HFFc6 (cell line): ENCODE measurements around the gene MIEN1. TPM values are rescaled to one million over a fixed set of nuclear protein-coding genes. Genes with fewer than 3 reads are reported as not detected.

ENCODE experiments used
- DNase-seq: peaks from one replicate; pipeline ENCODE4 v3.0.0-alpha.2; 2018
- H3K27ac Mint-ChIP-seq: 2 replicates; pipeline ENCODE4 v1.8.0; 2020; ENCODE audit warnings: mild to moderate bottlenecking, mixed read lengths
- H3K27me3 Mint-ChIP-seq: 2 replicates; pipeline ENCODE4 v1.8.0; 2021; ENCODE audit warnings: mild to moderate bottlenecking, moderate library complexity, mixed read lengths; ENCODE audit not compliant: insufficient read depth
- H3K36me3 Mint-ChIP-seq: 2 replicates; pipeline ENCODE4 v1.8.0; 2021; ENCODE audit warnings: low read depth, mixed read lengths
- H3K4me1 Mint-ChIP-seq: 2 replicates; pipeline ENCODE4 v1.8.0; 2020; ENCODE audit warnings: low read depth, mixed read lengths
- H3K4me3 Mint-ChIP-seq: 2 replicates; pipeline ENCODE4 v1.8.0; 2020; ENCODE audit warnings: mild to moderate bottlenecking, moderate library complexity, mixed read lengths
- H3K9me3 Mint-ChIP-seq: 2 replicates; pipeline ENCODE4 v1.8.0; 2020; ENCODE audit warnings: mild to moderate bottlenecking, mixed read lengths
- microRNA-seq: library from miRNA; unstranded; fragments of <30 nt; microRNA quantifications from one replicate; pipeline ENCODE4, GENCODE V29; 2019
- total RNA-seq, 6 experiments: library from RNA; stranded (reverse); fragmentation: NEBNext Ultra II Directional; extraction: Animal tissue kit (Norgen Biotek cat#: 25700); gene quantifications; 2 replicates in 1 of 6; 3 replicates in 5 of 6; pipeline ENCODE4 v1.2.3, GENCODE V29; 2021
- TF ChIP-seq, protein P1 (sequence below): fragments of 200-600 bp; sonication (generic); IDR thresholded peaks from 2 replicates; pipeline ENCODE4 v1.5.0; 2021; ENCODE audit warnings: antibody characterized with exemption, mild to moderate bottlenecking

Gene MIEN1
- total RNA-seq, 6 experiments from 2014 or later = 56.9 to 70.3 (median 66.0) TPM

DNA sequence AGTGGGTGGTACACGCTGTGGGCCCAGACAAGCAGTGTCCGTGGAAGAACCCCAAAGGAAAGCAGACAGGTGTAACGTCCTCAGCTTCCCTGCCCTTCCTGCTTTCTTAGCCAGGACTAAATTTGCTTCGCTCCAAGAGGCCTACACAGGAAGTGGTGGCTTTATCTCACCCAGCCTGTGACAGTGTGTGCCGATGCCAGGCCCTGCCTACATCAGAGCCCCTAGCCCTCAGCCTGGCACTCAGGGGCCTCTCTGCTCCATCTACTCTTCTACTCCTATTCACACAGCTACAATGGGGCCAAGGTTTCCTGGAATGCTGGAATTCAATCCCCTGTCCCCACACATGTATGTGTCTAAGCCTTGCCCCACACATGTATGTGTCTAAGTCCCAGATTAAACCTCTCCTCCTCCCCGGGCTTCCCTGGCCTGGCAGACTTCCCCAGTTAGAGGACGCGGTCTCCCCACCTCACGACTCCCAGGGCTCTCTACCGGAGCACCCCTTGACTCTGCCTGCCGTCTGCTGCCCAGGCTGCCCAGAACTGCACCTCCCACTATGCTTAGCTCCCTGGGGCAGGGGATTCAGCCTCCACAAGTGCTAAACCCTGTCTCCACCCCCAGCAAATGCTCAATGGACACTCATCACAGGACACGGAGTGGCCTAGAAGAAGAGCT lies 50.7 kb downstream of the MIEN1 start:
- H3K27ac Mint-ChIP-seq = no peak overlapping the region; the same call in 1 of the 2 replicates
- H3K9me3 Mint-ChIP-seq = no peaks in the 10 kb centered on the region
- H3K4me3 Mint-ChIP-seq = no peak overlapping the region
- TF ChIP-seq, protein P1, sequence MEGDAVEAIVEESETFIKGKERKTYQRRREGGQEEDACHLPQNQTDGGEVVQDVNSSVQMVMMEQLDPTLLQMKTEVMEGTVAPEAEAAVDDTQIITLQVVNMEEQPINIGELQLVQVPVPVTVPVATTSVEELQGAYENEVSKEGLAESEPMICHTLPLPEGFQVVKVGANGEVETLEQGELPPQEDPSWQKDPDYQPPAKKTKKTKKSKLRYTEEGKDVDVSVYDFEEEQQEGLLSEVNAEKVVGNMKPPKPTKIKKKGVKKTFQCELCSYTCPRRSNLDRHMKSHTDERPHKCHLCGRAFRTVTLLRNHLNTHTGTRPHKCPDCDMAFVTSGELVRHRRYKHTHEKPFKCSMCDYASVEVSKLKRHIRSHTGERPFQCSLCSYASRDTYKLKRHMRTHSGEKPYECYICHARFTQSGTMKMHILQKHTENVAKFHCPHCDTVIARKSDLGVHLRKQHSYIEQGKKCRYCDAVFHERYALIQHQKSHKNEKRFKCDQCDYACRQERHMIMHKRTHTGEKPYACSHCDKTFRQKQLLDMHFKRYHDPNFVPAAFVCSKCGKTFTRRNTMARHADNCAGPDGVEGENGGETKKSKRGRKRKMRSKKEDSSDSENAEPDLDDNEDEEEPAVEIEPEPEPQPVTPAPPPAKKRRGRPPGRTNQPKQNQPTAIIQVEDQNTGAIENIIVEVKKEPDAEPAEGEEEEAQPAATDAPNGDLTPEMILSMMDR = no peak
- DNase-seq = no peak
- peaks cover 9% of the 10 kb centered on the region; the same call in 1 of the 2 replicates for H3K4me1 Mint-ChIP-seq
- H3K36me3 Mint-ChIP-seq = peaks cover 4% of the 10 kb centered on the region; the same call in 1 of the 2 replicates
- no peaks in the 10 kb centered on the region for H3K27me3 Mint-ChIP-seq

Small RNAs within 50 kb of the gene (microRNA-seq; reads per million reads assigned to microRNA genes)
- 3.1 reads per million for gene MIR4728

Other genes starting within 250 kb of the MIEN1 start
- gene NEUROD2, start 122.6 kb downstream of the MIEN1 start, total RNA-seq = not detected
- gene PPP1R1B, start 103.6 kb downstream of the MIEN1 start, total RNA-seq = not detected
- gene STARD3, start 93.4 kb downstream of the MIEN1 start, total RNA-seq = 10 to 100 TPM; 44.0 to 52.3 (median 46.3) TPM
- under 1 TPM; 0.09 to 0.51 (median 0.14) TPM for gene TCAP, start 65.2 kb downstream of the MIEN1 start, total RNA-seq
- gene PNMT, start 62.1 kb downstream of the MIEN1 start, total RNA-seq = under 1 TPM in 1 of 6 experiments, not detected in 5; 0.26 TPM
- gene PGAP3, start 42.5 kb downstream of the MIEN1 start, total RNA-seq = 10 to 100 TPM in 5 of 6 experiments, 1 to 10 TPM in 1; 9.9 to 15.5 (median 12.7) TPM
- gene ERBB2, start 30.5 kb downstream of the MIEN1 start, total RNA-seq = 10 to 100 TPM; 51.9 to 67.2 (median 61.0) TPM
- gene GRB7, start 7.4 kb upstream of the MIEN1 start, total RNA-seq = not detected
- gene IKZF3, start 133.8 kb upstream of the MIEN1 start, total RNA-seq = not detected
- not detected for gene ZPBP2, start 137.7 kb upstream of the MIEN1 start, total RNA-seq
- 1 to 10 TPM; 1.4 to 3.1 (median 2.3) TPM for gene GSDMB, start 188.1 kb upstream of the MIEN1 start, total RNA-seq
- 10 to 100 TPM; 39.0 to 63.9 (median 49.9) TPM for gene ORMDL3, start 197.1 kb upstream of the MIEN1 start, total RNA-seq
- not detected for gene LRRC3C, start 197.2 kb upstream of the MIEN1 start, total RNA-seq
- under 1 TPM; 0.11 to 0.43 (median 0.36) TPM for gene GSDMA, start 232.5 kb upstream of the MIEN1 start, total RNA-seq